Large intestine (tissue), 3 donors: ENCODE measurements around the gene SPAG9. TPM values are rescaled to one million over a fixed set of nuclear protein-coding genes. Genes with fewer than 3 reads are reported as not detected.
A peak's percentile ranks its signal among the peaks of the same experiment; 100 is the strongest.

Source experiments
- DNase-seq, 2 donors: peaks; one replicate each; pipeline versions ENCODE4 v3.0.0 to v3.0.0-alpha.2; 2013
- H3K27ac ChIP-seq: one replicate; pipeline ENCODE4 v1.5.1; 2013; ENCODE audit warnings: low read length
- H3K27me3 ChIP-seq: 2 replicates; pipeline ENCODE4 v1.6.1; 2013; ENCODE audit warnings: low read length; ENCODE audit not compliant: control insufficient read depth, insufficient read depth
- H3K36me3 ChIP-seq: 2 replicates; pipeline ENCODE4 v1.6.1; 2013; ENCODE audit warnings: low read length; ENCODE audit not compliant: control insufficient read depth, insufficient read depth
- H3K4me1 ChIP-seq: one replicate; pipeline ENCODE4 v1.6.1; 2013; ENCODE audit warnings: low read length; ENCODE audit not compliant: control insufficient read depth, insufficient read depth
- H3K4me3 ChIP-seq: one replicate; pipeline ENCODE4 v1.5.1; 2013; ENCODE audit warnings: low read length
- H3K9me3 ChIP-seq: one replicate; pipeline ENCODE4 v1.6.1; 2013; ENCODE audit warnings: mild to moderate bottlenecking, low read depth, low read length, moderate library complexity; ENCODE audit not compliant: control insufficient read depth
- WGBS: methylation state at CpG from one replicate; pipeline ENCODE4 v1.1.5; 2013; ENCODE audit warnings: low lambda C conversion rate; ENCODE audit not compliant: insufficient coverage; 5-methylcytosine and 5-hydroxymethylcytosine counted together
- polyA plus RNA-seq: library from polyadenylated mRNA; unstranded; fragments of 120-200 nt; gene quantifications from one replicate; pipeline ENCODE4 v1.2.1, GENCODE V29; 2013

The SPAG9 gene
- polyA plus RNA-seq, 1 donor: 68.2 TPM

DNA sequence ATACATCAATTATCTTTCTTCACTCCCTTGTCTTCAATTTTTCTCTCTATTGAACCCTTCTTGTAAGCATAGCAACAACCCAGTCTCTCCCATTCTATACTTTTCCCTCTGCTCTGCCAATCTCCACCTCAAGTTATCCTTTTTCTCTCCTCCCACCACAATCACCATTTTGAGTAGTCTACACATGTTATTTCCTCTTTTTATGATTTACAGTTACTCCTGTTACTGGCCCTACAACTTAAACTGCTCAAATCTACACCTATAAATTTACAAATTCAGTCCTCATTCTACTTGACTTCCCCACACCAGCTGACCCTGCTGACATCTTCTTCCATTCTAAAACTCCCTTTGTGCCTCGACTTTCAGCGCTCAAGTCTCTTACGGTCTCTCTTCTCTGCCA lies 84.6 kb downstream of the SPAG9 start:
- Histone ChIP-seq H3K27ac (peak overlapping the region; percentile 21), H3K36me3 (peaks cover 24% of the 10 kb centered on the region), H3K9me3 (no peaks in the 10 kb centered on the region), H3K4me1 (no peaks in the 10 kb centered on the region), H3K4me3 (no peak overlapping the region), H3K27me3 (no peaks in the 10 kb centered on the region)
- no peak for DNase-seq
- WGBS: 90% methylated on average over 3 of the region's 3 CpGs

DNA sequence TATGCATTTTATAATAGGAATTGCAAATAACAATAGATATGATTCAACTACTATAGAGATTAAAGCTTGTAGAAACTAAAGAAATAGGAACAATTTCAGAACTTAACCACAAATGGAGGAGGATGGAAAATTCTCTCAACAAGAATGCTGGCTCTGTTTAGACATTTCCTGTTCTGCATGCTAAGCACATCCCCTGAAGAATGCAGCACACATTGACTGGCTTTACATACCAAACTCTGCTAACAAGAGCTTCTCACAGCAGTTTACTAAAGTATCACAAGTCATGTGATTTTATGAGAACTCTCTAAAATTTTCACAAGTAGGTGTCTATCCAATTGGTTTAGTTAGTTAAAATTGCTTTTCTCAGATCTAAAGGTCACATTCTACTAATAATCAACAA lies 85.2 kb downstream of the SPAG9 start:
- Histone ChIP-seq H3K4me1 (no peaks in the 10 kb centered on the region), H3K27ac (peak overlapping the region; percentile 38), H3K36me3 (peaks cover 24% of the 10 kb centered on the region), H3K4me3 (no peak overlapping the region), H3K27me3 (no peaks in the 10 kb centered on the region), H3K9me3 (no peaks in the 10 kb centered on the region)
- DNase-seq: peak; percentile 7 to 21

- peaks cover 4% of the 10 kb centered on the region for H3K4me1 ChIP-seq
- no peak for DNase-seq
- whole genome bisulfite sequencing: no CpG with 5 or more reads among the region's 2 CpGs
- no peaks in the 10 kb centered on the region for H3K9me3 ChIP-seq
- H3K36me3 ChIP-seq: peaks cover 20% of the 10 kb centered on the region
- no peak overlapping the region for H3K4me3 ChIP-seq
- peak overlapping the region; percentile 38 for H3K27ac ChIP-seq
- no peaks in the 10 kb centered on the region for H3K27me3 ChIP-seq
These were observed 85.9 kb downstream of the SPAG9 start for GRCh38 chr17:51034800-51035199.

DNA sequence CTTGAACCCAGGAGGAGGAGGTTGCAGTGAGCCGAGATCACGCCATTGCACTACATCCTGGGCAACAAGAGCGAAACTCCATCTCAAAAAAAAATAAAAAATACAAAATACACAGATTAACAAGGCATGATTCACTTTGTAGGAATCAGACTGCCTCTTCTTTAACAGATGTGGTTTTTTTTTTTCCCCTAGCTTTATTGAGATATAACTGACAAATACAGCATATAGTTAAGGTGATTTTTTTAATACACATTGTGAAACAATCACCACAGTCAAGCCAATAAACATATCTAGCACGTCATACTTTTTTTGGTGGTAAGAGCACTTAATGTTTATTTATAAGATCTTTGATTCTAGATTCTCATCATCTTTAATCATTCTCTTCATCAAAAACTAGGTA lies 87.8 kb downstream of the SPAG9 start:
- WGBS: no CpG with 5 or more reads among the region's 4 CpGs
- no peaks in the 10 kb centered on the region for H3K27me3 ChIP-seq
- H3K4me1 ChIP-seq: peaks cover 4% of the 10 kb centered on the region
- no peak overlapping the region for H3K27ac ChIP-seq
- no peak for DNase-seq
- H3K36me3 ChIP-seq: peaks cover 17% of the 10 kb centered on the region
- H3K4me3 ChIP-seq: no peak overlapping the region
- H3K9me3 ChIP-seq: no peaks in the 10 kb centered on the region

DNA sequence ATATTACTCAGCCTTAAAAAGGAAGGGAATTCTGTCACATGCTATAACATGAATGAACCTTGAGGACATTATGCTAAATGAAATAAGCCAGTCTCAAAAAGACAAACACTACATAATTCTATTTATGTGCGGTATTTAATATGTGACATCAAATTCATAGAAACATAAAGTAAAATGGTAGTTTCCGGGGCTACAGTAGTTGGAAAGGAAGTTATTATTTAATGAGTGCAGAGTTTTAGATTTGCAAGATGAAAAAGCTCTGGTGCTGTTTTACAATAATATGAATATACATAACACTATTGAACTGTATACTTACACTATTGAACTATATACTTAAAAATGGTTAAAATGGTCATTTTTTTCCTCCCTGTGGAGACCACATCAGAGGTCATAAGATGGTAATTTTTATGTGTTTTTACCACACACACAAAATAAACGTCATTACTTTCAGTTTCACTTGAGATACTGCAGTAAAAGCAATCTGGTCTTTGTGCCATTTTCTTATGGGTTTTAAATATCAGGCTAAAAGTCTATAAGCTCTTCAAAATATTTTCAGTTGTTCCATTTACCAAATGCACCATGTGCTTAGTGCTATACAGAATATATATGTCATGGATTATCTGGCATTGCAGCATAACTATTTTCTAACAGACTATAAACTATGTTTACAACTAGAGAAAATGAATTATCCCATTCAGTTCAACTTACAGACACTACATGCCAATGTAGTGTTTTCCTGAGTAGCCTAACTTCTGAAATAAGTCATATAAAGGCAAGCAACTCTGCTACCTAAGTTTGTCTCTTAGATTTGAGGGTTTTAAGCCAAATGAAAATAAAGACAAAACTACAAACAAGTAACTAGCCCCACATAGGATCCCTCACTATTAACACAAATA lies 90.9 kb downstream of the SPAG9 start:
- Histone ChIP-seq H3K36me3 (peaks cover 2% of the 10 kb centered on the region), H3K4me3 (no peak overlapping the region), H3K9me3 (no peaks in the 10 kb centered on the region), H3K4me1 (peaks cover 4% of the 10 kb centered on the region), H3K27ac (peak overlapping the region; percentile 84), H3K27me3 (no peaks in the 10 kb centered on the region)
- 63% methylated on average over 3 of the region's 3 CpGs for WGBS
- DNase-seq: peak; percentile 22 to 71

DNA sequence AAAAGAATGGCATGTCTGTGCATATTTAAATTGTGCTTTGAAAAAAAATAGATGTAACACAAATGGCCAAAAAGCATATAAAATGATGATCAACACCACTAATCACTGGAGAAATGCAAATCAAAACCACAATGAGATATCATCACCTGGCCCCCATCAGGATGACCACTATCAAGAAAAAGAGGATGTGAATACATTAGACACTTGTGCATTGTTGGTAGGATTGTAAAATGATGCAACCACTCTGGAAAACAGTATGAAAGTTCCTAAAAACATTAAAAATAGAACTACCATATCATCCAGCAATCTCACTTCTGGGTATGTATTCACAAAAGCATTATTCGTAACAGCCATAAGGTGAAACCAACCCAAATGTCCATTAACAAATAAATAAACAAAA lies 91.5 kb downstream of the SPAG9 start:
- DNase-seq: no peak
- WGBS: 100% methylated on average over 1 of the region's 1 CpG
- Histone ChIP-seq H3K4me1 (peaks cover 4% of the 10 kb centered on the region), H3K27me3 (no peaks in the 10 kb centered on the region), H3K9me3 (no peaks in the 10 kb centered on the region), H3K27ac (peak overlapping the region; percentile 84), H3K36me3 (no peaks in the 10 kb centered on the region), H3K4me3 (no peak overlapping the region)

DNA sequence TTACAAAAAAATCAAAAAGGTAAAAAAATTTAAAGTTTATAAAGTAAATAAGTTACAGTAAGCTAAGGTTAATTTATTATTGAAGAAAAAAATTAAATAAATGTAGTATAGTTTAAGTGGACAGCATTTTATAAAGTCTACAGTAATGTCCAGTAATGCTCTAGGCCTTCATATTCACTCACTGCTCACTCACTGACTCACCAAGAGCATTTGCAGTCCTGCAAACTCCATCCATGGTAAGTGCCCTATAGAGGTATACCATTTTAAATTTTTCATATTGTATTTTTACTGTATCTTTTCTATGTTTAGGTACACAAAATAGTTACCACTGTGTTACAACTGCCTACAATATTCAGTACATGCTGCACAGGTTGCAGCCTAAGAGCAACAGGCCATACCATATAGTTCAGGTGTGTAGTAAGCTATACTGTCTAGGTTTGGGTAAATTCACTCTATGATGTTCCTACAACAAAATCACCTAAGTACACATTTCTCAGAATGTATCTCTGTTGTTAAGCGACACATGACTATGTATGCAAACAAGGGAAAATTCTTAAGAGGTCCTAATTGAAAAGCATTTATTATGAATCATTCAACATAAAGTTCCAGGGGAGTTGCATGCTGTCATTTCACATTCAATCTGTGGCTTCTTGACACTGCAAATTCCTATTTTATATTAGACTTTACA lies 92.3 kb downstream of the SPAG9 start:
- 100% methylated on average over 1 of the region's 1 CpG for WGBS

GRCh38 chr17:51018541-51018940 lies 102.1 kb downstream of the SPAG9 start:
- 100% methylated on average over 1 of the region's 6 CpGs for whole genome bisulfite sequencing
- no peaks in the 10 kb centered on the region for H3K27me3 ChIP-seq
- H3K4me1 ChIP-seq: no peaks in the 10 kb centered on the region
- no peak overlapping the region for H3K27ac ChIP-seq
- no peak overlapping the region for H3K4me3 ChIP-seq
- peaks cover 45% of the 10 kb centered on the region for H3K36me3 ChIP-seq
- no peak for DNase-seq
- H3K9me3 ChIP-seq: no peaks in the 10 kb centered on the region

More for the DNA sequence above, 92.3 kb downstream of the SPAG9 start:
- Histone ChIP-seq H3K4me1 (peaks cover 4% of the 10 kb centered on the region), H3K36me3 (no peaks in the 10 kb centered on the region), H3K27ac (no peak overlapping the region), H3K27me3 (no peaks in the 10 kb centered on the region), H3K4me3 (no peak overlapping the region), H3K9me3 (no peaks in the 10 kb centered on the region)
- DNase-seq: no peak

- Histone ChIP-seq H3K4me3 (no peak overlapping the region), H3K27ac (no peak overlapping the region), H3K27me3 (no peaks in the 10 kb centered on the region), H3K9me3 (no peaks in the 10 kb centered on the region), H3K4me1 (no peaks in the 10 kb centered on the region), H3K36me3 (peaks cover 53% of the 10 kb centered on the region)
- no peak for DNase-seq
- 100% methylated on average over 2 of the region's 2 CpGs for WGBS
These were observed 103.4 kb downstream of the SPAG9 start for GRCh38 chr17:51017270-51017669.

GRCh38 chr17:51016099-51016498 lies 104.6 kb downstream of the SPAG9 start:
- no peak overlapping the region for H3K4me3 ChIP-seq
- WGBS: 100% methylated on average over 1 of the region's 1 CpG
- DNase-seq: no peak
- H3K27ac ChIP-seq: no peak overlapping the region
- no peaks in the 10 kb centered on the region for H3K4me1 ChIP-seq
- no peaks in the 10 kb centered on the region for H3K27me3 ChIP-seq
- H3K9me3 ChIP-seq: no peaks in the 10 kb centered on the region
- peaks cover 55% of the 10 kb centered on the region for H3K36me3 ChIP-seq
